Small intestine (tissue), 4 donors: ENCODE data around the gene NUMBL. TPM values are rescaled to one million over a fixed set of nuclear protein-coding genes. Genes with fewer than 3 reads are reported as not detected.

Experiments used
- polyA plus RNA-seq, 4 donors: library from polyadenylated mRNA; stranded (reverse) in 3 of 4; unstranded in 1 of 4; fragments of 200-250 nt in 3 of 4; fragments of 120-200 nt in 1 of 4; gene quantifications; one replicate each; pipeline versions ENCODE4 v1.2.1 to v1.2.3, GENCODE V29; 2013
- donor health status: healthy with polysubstance abuse.
- donor health status: Bipolar disorder and iron deficiency.
- donor health status: healthy.

The NUMBL gene
- polyA plus RNA-seq, 4 donors, result 6.2 to 15.6 (median 9.9) TPM

Other genes starting within 250 kb of the NUMBL start
- 10 to 100 TPM; 21.3 to 31.3 (median 28.0) TPM for gene SERTAD3, start 246.3 kb downstream of the NUMBL start, polyA plus RNA-seq
- 100 to 1,000 TPM; 101 to 206 (median 201) TPM for gene BLVRB, start 224.9 kb downstream of the NUMBL start, polyA plus RNA-seq
- 1 to 10 TPM in 3 of 4 donors, not detected in 1; 1.1 to 2.0 (median 1.8) TPM for gene SPTBN4, start 223.7 kb downstream of the NUMBL start, polyA plus RNA-seq
- gene SHKBP1, start 113.8 kb downstream of the NUMBL start, polyA plus RNA-seq, result 10 to 100 TPM; 27.0 to 70.3 (median 60.4) TPM
- gene LTBP4, start 89.3 kb downstream of the NUMBL start, polyA plus RNA-seq, result 100 to 1,000 TPM in 2 of 4 donors, 10 to 100 TPM in 2; 63.3 to 222 (median 116) TPM
- 10 to 100 TPM; 29.2 to 45.5 (median 42.8) TPM for gene COQ8B, start 26.2 kb upstream of the NUMBL start, polyA plus RNA-seq
- gene ITPKC, start 26.5 kb upstream of the NUMBL start, polyA plus RNA-seq, result 10 to 100 TPM; 22.7 to 36.5 (median 25.5) TPM
- gene ACTMAP, start 59.8 kb upstream of the NUMBL start, polyA plus RNA-seq, result 10 to 100 TPM; 12.1 to 27.5 (median 18.0) TPM
- gene SNRPA, start 60.6 kb upstream of the NUMBL start, polyA plus RNA-seq, result 10 to 100 TPM; 25.7 to 77.8 (median 52.7) TPM
- 1 to 10 TPM in 3 of 4 donors, not detected in 1; 2.7 to 4.3 (median 3.2) TPM for gene MIA, start 84.9 kb upstream of the NUMBL start, polyA plus RNA-seq
- gene RAB4B, start 87.6 kb upstream of the NUMBL start, polyA plus RNA-seq, result 10 to 100 TPM; 20.1 to 48.1 (median 43.1) TPM
- gene EGLN2, start 108.5 kb upstream of the NUMBL start, polyA plus RNA-seq, result 100 to 1,000 TPM in 1 of 4 donors, 10 to 100 TPM in 3; 60.1 to 103 (median 81.3) TPM
- under 1 TPM in 2 of 4 donors, not detected in 2; 0.04 to 0.18 TPM for gene CYP2A6, start 159.8 kb upstream of the NUMBL start, polyA plus RNA-seq
- under 1 TPM in 1 of 4 donors, not detected in 3; 0.13 TPM for gene CYP2A7, start 191.6 kb upstream of the NUMBL start, polyA plus RNA-seq